OCI-LY1 (cell line): Measurements from ENCODE around the gene RNF11.

Source experiments
- H2AFZ ChIP-seq: fragments of 200-600 bp; sonication (generic), shearing (Covaris generic); 2 replicates; pipeline ENCODE4 v1.6.0; 2014; ENCODE audit warnings: antibody characterized with exemption, mild to moderate bottlenecking, low read length
- H3F3A ChIP-seq: fragments of 200-600 bp; sonication (generic), shearing (Covaris generic); 2 replicates; pipeline ENCODE4 v1.6.0; 2014; ENCODE audit warnings: mild to moderate bottlenecking, antibody characterized with exemption, low read length, moderate library complexity; ENCODE audit not compliant: insufficient read depth
- H3K27ac ChIP-seq: fragments of 200-600 bp; sonication (generic); 2 replicates; pipeline ENCODE4 v1.5.1; 2014; ENCODE audit warnings: low read length, mixed run types, mild to moderate bottlenecking, low read depth; ENCODE audit not compliant: poor library complexity, severe bottlenecking
- H3K27me3 ChIP-seq: fragments of 200-600 bp; sonication (generic); 2 replicates; pipeline ENCODE4 v1.6.0; 2014; ENCODE audit warnings: antibody characterized with exemption, mild to moderate bottlenecking, low read length, moderate library complexity; ENCODE audit not compliant: insufficient read depth
- H3K36me3 ChIP-seq: fragments of 200-600 bp; sonication (generic); 2 replicates; pipeline ENCODE4 v1.6.1; 2014; ENCODE audit warnings: mild to moderate bottlenecking, antibody characterized with exemption, low read length, moderate library complexity, mixed read lengths; ENCODE audit not compliant: insufficient read depth
- H3K4me1 ChIP-seq: fragments of 200-600 bp; sonication (generic); 2 replicates; pipeline ENCODE4 v1.5.1; 2014; ENCODE audit warnings: mild to moderate bottlenecking, low read length, moderate library complexity; ENCODE audit not compliant: insufficient read depth, severe bottlenecking
- H3K4me2 ChIP-seq: fragments of 200-600 bp; sonication (generic), shearing (Covaris generic); 2 replicates; pipeline ENCODE4 v1.6.1; 2014; ENCODE audit warnings: low read length
- H3K4me3 ChIP-seq: fragments of 200-600 bp; sonication (generic); 2 replicates; pipeline ENCODE4 v1.5.1; 2014; ENCODE audit warnings: low read length, low read depth, mild to moderate bottlenecking, mixed read lengths; ENCODE audit not compliant: poor library complexity, severe bottlenecking
- H3K79me2 ChIP-seq: fragments of 200-600 bp; shearing (Covaris generic); 2 replicates; pipeline ENCODE4 v1.6.1; 2016; ENCODE audit warnings: mixed run types, low read length, mixed read lengths; ENCODE audit not compliant: insufficient read depth
- H3K9ac ChIP-seq: fragments of 200-600 bp; sonication (generic), shearing (Covaris generic); 2 replicates; pipeline ENCODE4 v1.6.1; 2014; ENCODE audit warnings: mild to moderate bottlenecking, low read length, mixed read lengths
- H3K9me2 ChIP-seq: fragments of 200-600 bp; sonication (generic), shearing (Covaris generic); 2 replicates; pipeline ENCODE4 v1.6.1; 2014; ENCODE audit warnings: low read depth, mild to moderate bottlenecking, low read length, mixed read lengths
- H3K9me3 ChIP-seq: fragments of 200-600 bp; shearing (Covaris generic); 2 replicates; pipeline ENCODE4 v1.6.1; 2014; ENCODE audit warnings: low read length, mixed read lengths
- H4K20me1 ChIP-seq: fragments of 200-600 bp; sonication (generic), shearing (Covaris generic); 2 replicates; pipeline ENCODE4 v1.6.0; 2016; ENCODE audit warnings: mild to moderate bottlenecking, low read length; ENCODE audit not compliant: insufficient read depth
- EZH2 ChIP-seq: fragments of 200-600 bp; sonication (generic), shearing (Covaris generic); IDR thresholded peaks from 2 replicates; pipeline ENCODE4 v1.8.0; 2017; ENCODE audit warnings: borderline replicate concordance, mixed run types, mild to moderate bottlenecking, antibody characterized with exemption, low read length, moderate library complexity, mixed read lengths
- TF ChIP-seq, protein P1 (sequence below): fragments of 200-600 bp; sonication (generic), shearing (Covaris generic); IDR thresholded peaks from 2 replicates; pipeline ENCODE4 v1.5.1; 2017; ENCODE audit warnings: mild to moderate bottlenecking, antibody characterized with exemption, low read length, moderate library complexity, mixed read lengths

RNF11 gene

DNA sequence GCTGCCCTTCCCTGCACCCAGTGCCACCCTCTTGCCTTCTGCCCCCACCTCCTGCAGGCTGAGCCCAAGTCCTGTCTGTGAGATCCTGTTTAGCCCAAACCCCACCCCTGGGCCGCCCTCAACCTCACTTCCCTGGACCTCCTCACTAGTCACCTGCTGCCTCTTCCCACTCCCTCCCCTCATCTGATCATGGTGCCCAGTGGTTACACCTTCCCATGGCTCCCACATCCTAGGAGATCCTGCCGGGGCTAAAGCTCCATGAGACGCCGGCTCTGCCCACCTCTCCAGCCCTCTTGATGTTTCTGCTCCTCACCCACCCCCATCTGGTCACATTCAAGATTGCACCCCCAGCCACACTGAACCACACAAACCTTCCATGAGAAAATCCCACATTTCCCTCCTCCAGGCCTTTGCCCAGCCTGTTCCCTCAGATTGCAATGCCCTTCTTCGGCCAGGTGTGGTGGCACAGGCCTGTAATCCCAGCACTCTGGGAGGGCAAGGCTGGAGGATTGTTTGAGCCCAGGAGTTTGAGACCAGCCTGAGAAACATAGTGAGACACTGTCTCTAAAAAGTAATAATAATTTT lies 77.3 kb downstream of the RNF11 start:
- H3K27me3 ChIP-seq, result no peaks in the 10 kb centered on the region
- no peak overlapping the region for H3K9ac ChIP-seq
- no peaks in the 10 kb centered on the region for H3K4me1 ChIP-seq
- no peak for TF ChIP-seq EZH2
- TF ChIP-seq, protein P1, sequence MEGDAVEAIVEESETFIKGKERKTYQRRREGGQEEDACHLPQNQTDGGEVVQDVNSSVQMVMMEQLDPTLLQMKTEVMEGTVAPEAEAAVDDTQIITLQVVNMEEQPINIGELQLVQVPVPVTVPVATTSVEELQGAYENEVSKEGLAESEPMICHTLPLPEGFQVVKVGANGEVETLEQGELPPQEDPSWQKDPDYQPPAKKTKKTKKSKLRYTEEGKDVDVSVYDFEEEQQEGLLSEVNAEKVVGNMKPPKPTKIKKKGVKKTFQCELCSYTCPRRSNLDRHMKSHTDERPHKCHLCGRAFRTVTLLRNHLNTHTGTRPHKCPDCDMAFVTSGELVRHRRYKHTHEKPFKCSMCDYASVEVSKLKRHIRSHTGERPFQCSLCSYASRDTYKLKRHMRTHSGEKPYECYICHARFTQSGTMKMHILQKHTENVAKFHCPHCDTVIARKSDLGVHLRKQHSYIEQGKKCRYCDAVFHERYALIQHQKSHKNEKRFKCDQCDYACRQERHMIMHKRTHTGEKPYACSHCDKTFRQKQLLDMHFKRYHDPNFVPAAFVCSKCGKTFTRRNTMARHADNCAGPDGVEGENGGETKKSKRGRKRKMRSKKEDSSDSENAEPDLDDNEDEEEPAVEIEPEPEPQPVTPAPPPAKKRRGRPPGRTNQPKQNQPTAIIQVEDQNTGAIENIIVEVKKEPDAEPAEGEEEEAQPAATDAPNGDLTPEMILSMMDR, result peak; percentile 26; the same call in 1 of the 2 replicates
- no peaks in the 10 kb centered on the region for H3F3A ChIP-seq
- H3K27ac ChIP-seq, result no peak overlapping the region
- no peak overlapping the region for H2AFZ ChIP-seq
- no peaks in the 10 kb centered on the region for H3K36me3 ChIP-seq
- H3K9me2 ChIP-seq, result no peaks in the 10 kb centered on the region
- no peak overlapping the region for H3K4me2 ChIP-seq
- H4K20me1 ChIP-seq, result no peaks in the 10 kb centered on the region
- no peaks in the 10 kb centered on the region for H3K9me3 ChIP-seq
- H3K79me2 ChIP-seq, result no peaks in the 10 kb centered on the region
- H3K4me3 ChIP-seq, result no peak overlapping the region

DNA sequence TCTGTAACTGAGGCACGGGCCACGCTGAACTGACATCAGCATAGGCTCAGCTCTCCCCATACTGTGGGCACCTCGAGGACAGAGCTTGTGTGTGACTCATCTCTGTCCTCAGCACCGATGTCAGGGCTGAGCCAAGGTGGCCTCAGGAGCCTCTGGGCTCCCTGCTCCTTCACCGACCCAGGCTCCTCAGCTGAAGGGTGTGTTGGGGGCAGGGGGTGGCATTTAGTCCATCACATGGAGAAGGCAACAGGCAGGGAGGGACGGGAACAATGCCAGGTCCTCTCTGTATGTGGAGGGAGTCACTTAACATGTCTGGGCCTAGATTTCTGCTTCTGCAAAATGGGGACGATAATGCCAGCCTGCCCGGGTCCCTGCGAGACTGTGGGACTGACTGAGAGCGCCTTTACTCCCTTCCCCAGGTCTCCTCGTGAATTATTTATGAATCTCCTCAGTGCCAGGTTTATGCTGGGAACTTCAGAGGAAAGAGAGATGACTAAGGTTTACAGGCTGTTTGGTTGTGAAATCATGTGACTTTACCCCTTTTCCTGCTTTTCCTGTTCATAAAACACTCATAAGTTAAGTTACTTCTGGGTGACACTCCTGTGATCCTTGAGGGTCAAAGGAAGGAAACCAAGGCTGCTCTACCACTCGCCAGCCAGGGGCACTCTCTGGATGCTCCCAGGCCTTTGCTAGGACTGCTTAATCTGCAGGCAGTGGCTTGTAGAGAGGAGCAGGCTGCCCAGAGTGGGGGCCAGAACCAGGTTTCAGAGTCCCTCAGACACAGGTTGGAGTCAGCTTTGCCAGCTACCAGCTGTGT lies 78.1 kb downstream of the RNF11 start:
- H3K9me2 ChIP-seq, result no peaks in the 10 kb centered on the region
- TF ChIP-seq, protein P1, result no peak
- TF ChIP-seq EZH2, result no peak
- no peak overlapping the region for H3K9ac ChIP-seq
- H3K27ac ChIP-seq, result no peak overlapping the region
- H2AFZ ChIP-seq, result no peak overlapping the region
- H3K79me2 ChIP-seq, result no peaks in the 10 kb centered on the region
- no peaks in the 10 kb centered on the region for H3K4me1 ChIP-seq
- no peaks in the 10 kb centered on the region for H3K9me3 ChIP-seq
- H3K36me3 ChIP-seq, result no peaks in the 10 kb centered on the region
- no peaks in the 10 kb centered on the region for H4K20me1 ChIP-seq
- no peak overlapping the region for H3K4me3 ChIP-seq
- H3K4me2 ChIP-seq, result no peak overlapping the region
- no peaks in the 10 kb centered on the region for H3F3A ChIP-seq
- no peaks in the 10 kb centered on the region for H3K27me3 ChIP-seq

DNA sequence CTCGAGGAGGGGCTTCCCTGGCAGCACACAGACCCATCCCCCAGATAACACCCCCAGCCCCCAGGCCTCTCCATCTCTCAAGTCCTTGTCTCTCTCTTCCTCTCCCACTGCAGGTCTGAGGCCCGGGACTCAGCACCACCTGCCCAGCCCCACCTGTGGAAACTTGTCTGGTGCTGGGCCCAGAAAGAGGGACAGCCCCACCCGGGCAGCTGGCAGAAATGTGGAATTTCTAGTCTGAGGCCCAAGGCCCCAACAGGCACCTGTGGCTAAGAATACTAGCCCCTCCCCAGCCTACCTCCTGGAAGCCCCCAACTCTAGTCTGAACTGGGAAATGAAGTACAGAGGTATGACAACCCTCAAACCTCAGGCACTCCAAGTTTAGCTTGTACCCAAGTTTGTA lies 78.9 kb downstream of the RNF11 start:
- H3K27me3 ChIP-seq, result no peaks in the 10 kb centered on the region
- no peak for TF ChIP-seq EZH2
- TF ChIP-seq, protein P1, result no peak
- no peak overlapping the region for H3K4me2 ChIP-seq
- no peaks in the 10 kb centered on the region for H3K9me3 ChIP-seq
- H3K36me3 ChIP-seq, result no peaks in the 10 kb centered on the region
- no peak overlapping the region for H3K9ac ChIP-seq
- H3K27ac ChIP-seq, result no peak overlapping the region
- H2AFZ ChIP-seq, result no peak overlapping the region
- no peaks in the 10 kb centered on the region for H4K20me1 ChIP-seq
- no peak overlapping the region for H3K4me3 ChIP-seq
- no peaks in the 10 kb centered on the region for H3K4me1 ChIP-seq
- no peaks in the 10 kb centered on the region for H3K79me2 ChIP-seq
- no peaks in the 10 kb centered on the region for H3F3A ChIP-seq
- H3K9me2 ChIP-seq, result no peaks in the 10 kb centered on the region
